Activated T-cell treated with anti-CD3 and anti-CD28 coated beads, Interleukin-2, amount 50 U/mL, for 72 hours (primary cell): ENCODE results near the gene ASPRV1. TPM values are rescaled to one million over a fixed set of nuclear protein-coding genes. Genes with fewer than 3 reads are reported as not detected.

ENCODE experiments used
- ATAC-seq, 2 donors: fragments of 150-1000 bp; cut with Tn5 transposase; replicated peaks in 1 of 2; 2 replicates each; pipeline ENCODE4 v1.10.0; 2021; ENCODE audit warnings: moderate library complexity in 2 of 2, mild to moderate bottlenecking in 1 of 2
- DNase-seq, 2 donors: peaks; one replicate each; pipeline ENCODE4 v3.0.0; 2021 to 2022; ENCODE audit warnings: mixed read lengths in 1 of 2
- H3K27ac Mint-ChIP-seq: one replicate; pipeline ENCODE4 v1.8.0; 2022; ENCODE audit warnings: mild to moderate bottlenecking, moderate library complexity, mixed read lengths
- H3K27me3 Mint-ChIP-seq: one replicate; pipeline ENCODE4 v1.8.0; 2022; ENCODE audit warnings: low read depth, mixed read lengths
- H3K36me3 Mint-ChIP-seq, 2 donors: one replicate each; pipeline ENCODE4 v1.8.0; 2022; ENCODE audit warnings: mixed read lengths in 2 of 2, mild to moderate bottlenecking in 1 of 2; ENCODE audit not compliant: insufficient read depth in 2 of 2
- H3K4me1 Mint-ChIP-seq: one replicate; pipeline ENCODE4 v1.8.0; 2022; ENCODE audit warnings: low read depth, mixed read lengths
- H3K4me3 Mint-ChIP-seq, 2 donors: one replicate each; pipeline ENCODE4 v1.8.0; 2022; ENCODE audit warnings: mild to moderate bottlenecking in 2 of 2, mixed read lengths in 2 of 2, moderate library complexity in 2 of 2
- H3K9me3 Mint-ChIP-seq, 2 donors: one replicate each; pipeline ENCODE4 v1.8.0; 2022; ENCODE audit warnings: mixed read lengths in 2 of 2
- total RNA-seq, 2 donors: library from RNA; stranded (reverse); gene quantifications; one replicate each; pipeline ENCODE4 v1.2.3, GENCODE V29; 2022

The ASPRV1 gene
- total RNA-seq, 2 donors from 2014 or later = 1.0 to 2.0 TPM

- no peaks in the 10 kb centered on the region for H3K27me3 Mint-ChIP-seq
- no peak overlapping the region for H3K4me3 Mint-ChIP-seq
- no peak for ATAC-seq
- H3K27ac Mint-ChIP-seq = no peak overlapping the region
- H3K4me1 Mint-ChIP-seq = peaks cover 36% of the 10 kb centered on the region
- no peak for DNase-seq
- no peaks in the 10 kb centered on the region for H3K9me3 Mint-ChIP-seq
- peaks cover 0 to 4% of the 10 kb centered on the region in 2 donors for H3K36me3 Mint-ChIP-seq
Measured at GRCh38 chr2:69948963-69949645, 12.3 kb downstream of the ASPRV1 start.

- Mint-ChIP-seq H3K36me3 (peaks cover under 1 to 4% of the 10 kb centered on the region in 2 donors), H3K9me3 (no peaks in the 10 kb centered on the region), H3K27me3 (no peaks in the 10 kb centered on the region), H3K4me3 (no peak overlapping the region), H3K4me1 (peaks cover 39% of the 10 kb centered on the region), H3K27ac (no peak overlapping the region)
- ATAC-seq (no peak), DNase-seq (no peak)
Measured at GRCh38 chr2:69948032-69948962, 13.1 kb downstream of the ASPRV1 start.

- H3K27ac Mint-ChIP-seq = peak overlapping the region; percentile 84
- DNase-seq = no peak
- H3K4me3 Mint-ChIP-seq = peak overlapping the region; percentile 8 to 69
- H3K36me3 Mint-ChIP-seq = peaks cover 4% of the 10 kb centered on the region in 2 donors
- H3K9me3 Mint-ChIP-seq = no peaks in the 10 kb centered on the region
- ATAC-seq = no peak
- peaks cover 44% of the 10 kb centered on the region for H3K4me1 Mint-ChIP-seq
- no peaks in the 10 kb centered on the region for H3K27me3 Mint-ChIP-seq
Measured at GRCh38 chr2:69947325-69947931, 14.0 kb downstream of the ASPRV1 start.

- H3K27ac Mint-ChIP-seq = peak overlapping the region; percentile 84
- peaks cover 44% of the 10 kb centered on the region for H3K4me1 Mint-ChIP-seq
- DNase-seq (peak; percentile 69 to 70), ATAC-seq (peak; percentile 91 to 93)
- H3K4me3 Mint-ChIP-seq = peak overlapping the region; percentile 62 to 69
- H3K9me3 Mint-ChIP-seq = no peaks in the 10 kb centered on the region
- H3K36me3 Mint-ChIP-seq = peaks cover 4% of the 10 kb centered on the region in 2 donors
- H3K27me3 Mint-ChIP-seq = no peaks in the 10 kb centered on the region
Measured at GRCh38 chr2:69946351-69947324, 14.8 kb downstream of the ASPRV1 start.

- Mint-ChIP-seq H3K27ac (peak overlapping the region; percentile 84), H3K36me3 (peaks cover 4% of the 10 kb centered on the region in 2 donors), H3K4me1 (peaks cover 44% of the 10 kb centered on the region), H3K27me3 (no peaks in the 10 kb centered on the region), H3K4me3 (peak overlapping the region; percentile 62 to 69), H3K9me3 (no peaks in the 10 kb centered on the region)
- ATAC-seq (no peak), DNase-seq (no peak)
Measured at GRCh38 chr2:69945941-69946340, 15.5 kb downstream of the ASPRV1 start.

GRCh38 chr2:69945441-69945840 is 16.0 kb downstream of the ASPRV1 start:
- no peak for DNase-seq
- Mint-ChIP-seq H3K4me1 (peaks cover 44% of the 10 kb centered on the region), H3K27ac (peak overlapping the region; percentile 66), H3K9me3 (no peaks in the 10 kb centered on the region), H3K4me3 (peak overlapping the region; percentile 49 to 63), H3K36me3 (peaks cover 4% of the 10 kb centered on the region in 2 donors), H3K27me3 (no peaks in the 10 kb centered on the region)
- ATAC-seq = no peak

- Mint-ChIP-seq H3K9me3 (no peaks in the 10 kb centered on the region), H3K4me3 (no peak overlapping the region), H3K27ac (no peak overlapping the region), H3K4me1 (peaks cover 44% of the 10 kb centered on the region), H3K27me3 (no peaks in the 10 kb centered on the region), H3K36me3 (peaks cover 4 to 7% of the 10 kb centered on the region in 2 donors)
- ATAC-seq (no peak), DNase-seq (no peak)
Measured at GRCh38 chr2:69944756-69945155, 16.7 kb downstream of the ASPRV1 start.

- H3K4me3 Mint-ChIP-seq = no peak overlapping the region
- no peaks in the 10 kb centered on the region for H3K27me3 Mint-ChIP-seq
- H3K4me1 Mint-ChIP-seq = peaks cover 44% of the 10 kb centered on the region
- peaks cover 4 to 12% of the 10 kb centered on the region in 2 donors for H3K36me3 Mint-ChIP-seq
- no peak overlapping the region for H3K27ac Mint-ChIP-seq
- no peaks in the 10 kb centered on the region for H3K9me3 Mint-ChIP-seq
- DNase-seq (no peak), ATAC-seq (no peak)
Measured at GRCh38 chr2:69943843-69944525, 17.4 kb downstream of the ASPRV1 start.

GRCh38 chr2:69943000-69943842 is 18.2 kb downstream of the ASPRV1 start:
- Mint-ChIP-seq H3K27me3 (no peaks in the 10 kb centered on the region), H3K9me3 (no peaks in the 10 kb centered on the region), H3K4me3 (peak overlapping the region in 1 of 2 donors; percentile 41), H3K4me1 (peaks cover 44% of the 10 kb centered on the region), H3K36me3 (peaks cover 6 to 19% of the 10 kb centered on the region in 2 donors), H3K27ac (no peak overlapping the region)
- ATAC-seq (peak in 1 of 2 donors; percentile 30), DNase-seq (peak in 1 of 2 donors; percentile 17)

GRCh38 chr2:69940691-69941090 is 20.7 kb downstream of the ASPRV1 start:
- H3K4me3 Mint-ChIP-seq = no peak overlapping the region
- H3K4me1 Mint-ChIP-seq = peaks cover 25% of the 10 kb centered on the region
- no peak for DNase-seq
- H3K27me3 Mint-ChIP-seq = no peaks in the 10 kb centered on the region
- H3K36me3 Mint-ChIP-seq = peaks cover 14 to 31% of the 10 kb centered on the region in 2 donors
- ATAC-seq = no peak
- H3K27ac Mint-ChIP-seq = no peak overlapping the region
- no peaks in the 10 kb centered on the region for H3K9me3 Mint-ChIP-seq

- Mint-ChIP-seq H3K9me3 (no peaks in the 10 kb centered on the region), H3K4me1 (peaks cover 18% of the 10 kb centered on the region), H3K36me3 (peaks cover 17 to 32% of the 10 kb centered on the region in 2 donors), H3K27ac (no peak overlapping the region), H3K4me3 (no peak overlapping the region), H3K27me3 (no peaks in the 10 kb centered on the region)
- ATAC-seq = no peak
- DNase-seq = no peak
Measured at GRCh38 chr2:69939722-69940121, 21.7 kb downstream of the ASPRV1 start.
